Neural cell (in vitro differentiated cells): ENCODE data around the gene EHD4. TPM values are rescaled to one million over a fixed set of nuclear protein-coding genes. Genes with fewer than 3 reads are reported as not detected.

ENCODE experiments used
- H2AFZ ChIP-seq: fragments of 200-600, 300-800 bp; sonication (generic), shearing (Covaris generic); 2 replicates; pipeline ENCODE4 v1.6.0; 2014; ENCODE audit warnings: low read depth, mild to moderate bottlenecking, antibody characterized with exemption, low read length, moderate library complexity
- H3F3A ChIP-seq: fragments of 200-600 bp; shearing (Covaris generic); 2 replicates; pipeline ENCODE4 v1.6.1; 2016; ENCODE audit warnings: mild to moderate bottlenecking, moderate library complexity, mixed read lengths, antibody characterized with exemption, low read length; ENCODE audit not compliant: insufficient read depth, poor library complexity, severe bottlenecking
- H3K27ac ChIP-seq: fragments of 200-600, 300-800 bp; sonication (generic), shearing (Covaris generic); 2 replicates; pipeline ENCODE4 v1.5.1; 2014; ENCODE audit warnings: mild to moderate bottlenecking, low read length, moderate library complexity
- H3K27me3 ChIP-seq: fragments of 300-800, 200-600 bp; sonication (generic), shearing (Covaris generic); 2 replicates; pipeline ENCODE4 v1.6.0; 2014; ENCODE audit warnings: mild to moderate bottlenecking, low read depth, low read length, moderate library complexity; ENCODE audit not compliant: insufficient read depth
- H3K36me3 ChIP-seq: fragments of 300-800, 200-600 bp; sonication (generic), shearing (Covaris generic); 2 replicates; pipeline ENCODE4 v1.5.1; 2014; ENCODE audit warnings: mild to moderate bottlenecking, antibody characterized with exemption, low read length, moderate library complexity; ENCODE audit not compliant: insufficient read depth
- H3K4me2 ChIP-seq: fragments of 300-800, 200-600 bp; sonication (generic), shearing (Covaris generic); 2 replicates; pipeline ENCODE4 v1.6.0; 2014; ENCODE audit warnings: mild to moderate bottlenecking, low read length
- H3K4me3 ChIP-seq: fragments of 300-800, 200-600 bp; sonication (generic), shearing (Covaris generic); 2 replicates; pipeline ENCODE4 v1.5.1; 2014; ENCODE audit warnings: mild to moderate bottlenecking, low read length, moderate library complexity
- H3K79me2 ChIP-seq: fragments of 200-600 bp; shearing (Covaris generic); replicated peaks from 2 replicates; pipeline ENCODE4 v1.6.0; 2014; ENCODE audit warnings: mild to moderate bottlenecking, low read length, moderate library complexity; ENCODE audit not compliant: insufficient read depth
- H3K9ac ChIP-seq: fragments of 300-800, 200-600 bp; sonication (generic), shearing (Covaris generic); 2 replicates; pipeline ENCODE4 v1.6.1; 2016; ENCODE audit warnings: mild to moderate bottlenecking, low read length, mixed read lengths
- H3K9me2 ChIP-seq: fragments of 200-600 bp; shearing (Covaris generic); 2 replicates; pipeline ENCODE4 v1.6.1; 2016; ENCODE audit warnings: mild to moderate bottlenecking, low read length, mixed read lengths; ENCODE audit not compliant: insufficient read depth
- H3K9me3 ChIP-seq: fragments of 200-600, 300-800 bp; sonication (generic), shearing (Covaris generic); 2 replicates; pipeline ENCODE4 v1.6.1; 2016; ENCODE audit warnings: mild to moderate bottlenecking, mixed run types, low read length, moderate library complexity, mixed read lengths
- H4K20me1 ChIP-seq: fragments of 200-600 bp; shearing (Covaris generic); 2 replicates; pipeline ENCODE4 v1.6.1; 2016; ENCODE audit warnings: mild to moderate bottlenecking, mixed run types; ENCODE audit not compliant: insufficient read depth
- EP300 ChIP-seq: fragments of 450-650 bp; conservative IDR thresholded peaks from 2 replicates; pipeline ENCODE4 v1.6.1; 2014; ENCODE audit warnings: antibody characterized with exemption, mild to moderate bottlenecking, moderate library complexity; ENCODE audit not compliant: poor library complexity, severe bottlenecking
- EZH2 ChIP-seq: fragments of 200-600, 300-800 bp; shearing (Covaris generic), sonication (generic); IDR thresholded peaks from 2 replicates; pipeline ENCODE4 v1.6.1; 2014; ENCODE audit warnings: antibody characterized with exemption, low read length, borderline replicate concordance, mild to moderate bottlenecking; ENCODE audit not compliant: insufficient read depth, poor library complexity, severe bottlenecking
- MXI1 ChIP-seq: fragments of 450-650 bp; conservative IDR thresholded peaks from 2 replicates; pipeline ENCODE4 v1.6.1; 2014; ENCODE audit warnings: antibody characterized with exemption, mild to moderate bottlenecking; ENCODE audit not compliant: poor library complexity, severe bottlenecking
- POLR2AphosphoS5 ChIP-seq: IDR thresholded peaks from 2 replicates; pipeline ENCODE4 v1.6.1; 2012
- RAD21 ChIP-seq: fragments of 450-650 bp; conservative IDR thresholded peaks from 2 replicates; pipeline ENCODE4 v1.6.1; 2014; ENCODE audit warnings: antibody characterized with exemption, mild to moderate bottlenecking, moderate library complexity
- SMC3 ChIP-seq: fragments of 450-650 bp; conservative IDR thresholded peaks from 2 replicates; pipeline ENCODE4 v1.6.1; 2014; ENCODE audit warnings: antibody characterized with exemption, mild to moderate bottlenecking, moderate library complexity; ENCODE audit not compliant: poor library complexity
- polyA plus RNA-seq: library from polyadenylated mRNA; depleted of rRNA; stranded (reverse); fragments of >200 nt; gene quantifications from 2 replicates; pipeline ENCODE4 v1.2.3, GENCODE V29; 2014
- TF ChIP-seq, protein P1 (sequence below): IDR thresholded peaks from 2 replicates; pipeline ENCODE4 v1.6.1; 2012; ENCODE audit warnings: borderline replicate concordance

EHD4 gene
- polyA plus RNA-seq, 1 donor from 2014 or later: 0.09 TPM

DNA sequence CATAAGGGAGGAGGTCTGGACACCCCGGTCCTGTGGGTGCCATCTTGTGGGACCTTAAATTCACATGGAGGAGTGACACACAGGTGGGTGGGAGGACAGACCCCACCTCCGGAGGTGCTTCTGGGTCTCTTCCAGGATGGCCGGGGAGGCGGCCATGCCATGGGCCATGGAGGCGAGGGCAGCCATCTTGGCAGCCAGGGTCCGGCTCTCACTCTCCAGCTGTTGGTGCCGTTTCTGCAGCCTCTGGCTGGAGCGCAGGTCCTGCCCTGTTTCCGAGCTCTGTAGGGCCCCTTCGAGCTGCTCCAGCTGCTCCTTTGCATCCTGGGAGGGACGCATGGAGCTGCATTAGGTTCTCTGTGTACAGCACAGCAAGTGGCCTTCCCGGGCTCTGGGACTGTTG, 97.6 kb downstream of the EHD4 start:
- Histone ChIP-seq H3K4me2 (no peak overlapping the region), H3K4me3 (no peak overlapping the region), H3K27ac (no peak overlapping the region), H4K20me1 (no peaks in the 10 kb centered on the region), H3K27me3 (no peaks in the 10 kb centered on the region), H3K36me3 (no peaks in the 10 kb centered on the region), H3K9me2 (no peaks in the 10 kb centered on the region), H3F3A (no peaks in the 10 kb centered on the region), H3K79me2 (no peaks in the 10 kb centered on the region), H3K9me3 (no peaks in the 10 kb centered on the region), H2AFZ (no peak overlapping the region), H3K9ac (no peak overlapping the region)
- no peak for TF ChIP-seq POLR2AphosphoS5
- TF ChIP-seq EZH2: no peak
- TF ChIP-seq, protein P1, sequence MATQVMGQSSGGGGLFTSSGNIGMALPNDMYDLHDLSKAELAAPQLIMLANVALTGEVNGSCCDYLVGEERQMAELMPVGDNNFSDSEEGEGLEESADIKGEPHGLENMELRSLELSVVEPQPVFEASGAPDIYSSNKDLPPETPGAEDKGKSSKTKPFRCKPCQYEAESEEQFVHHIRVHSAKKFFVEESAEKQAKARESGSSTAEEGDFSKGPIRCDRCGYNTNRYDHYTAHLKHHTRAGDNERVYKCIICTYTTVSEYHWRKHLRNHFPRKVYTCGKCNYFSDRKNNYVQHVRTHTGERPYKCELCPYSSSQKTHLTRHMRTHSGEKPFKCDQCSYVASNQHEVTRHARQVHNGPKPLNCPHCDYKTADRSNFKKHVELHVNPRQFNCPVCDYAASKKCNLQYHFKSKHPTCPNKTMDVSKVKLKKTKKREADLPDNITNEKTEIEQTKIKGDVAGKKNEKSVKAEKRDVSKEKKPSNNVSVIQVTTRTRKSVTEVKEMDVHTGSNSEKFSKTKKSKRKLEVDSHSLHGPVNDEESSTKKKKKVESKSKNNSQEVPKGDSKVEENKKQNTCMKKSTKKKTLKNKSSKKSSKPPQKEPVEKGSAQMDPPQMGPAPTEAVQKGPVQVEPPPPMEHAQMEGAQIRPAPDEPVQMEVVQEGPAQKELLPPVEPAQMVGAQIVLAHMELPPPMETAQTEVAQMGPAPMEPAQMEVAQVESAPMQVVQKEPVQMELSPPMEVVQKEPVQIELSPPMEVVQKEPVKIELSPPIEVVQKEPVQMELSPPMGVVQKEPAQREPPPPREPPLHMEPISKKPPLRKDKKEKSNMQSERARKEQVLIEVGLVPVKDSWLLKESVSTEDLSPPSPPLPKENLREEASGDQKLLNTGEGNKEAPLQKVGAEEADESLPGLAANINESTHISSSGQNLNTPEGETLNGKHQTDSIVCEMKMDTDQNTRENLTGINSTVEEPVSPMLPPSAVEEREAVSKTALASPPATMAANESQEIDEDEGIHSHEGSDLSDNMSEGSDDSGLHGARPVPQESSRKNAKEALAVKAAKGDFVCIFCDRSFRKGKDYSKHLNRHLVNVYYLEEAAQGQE: no peak
- TF ChIP-seq EP300: no peak
- no peak for TF ChIP-seq SMC3
- no peak for TF ChIP-seq MXI1

DNA sequence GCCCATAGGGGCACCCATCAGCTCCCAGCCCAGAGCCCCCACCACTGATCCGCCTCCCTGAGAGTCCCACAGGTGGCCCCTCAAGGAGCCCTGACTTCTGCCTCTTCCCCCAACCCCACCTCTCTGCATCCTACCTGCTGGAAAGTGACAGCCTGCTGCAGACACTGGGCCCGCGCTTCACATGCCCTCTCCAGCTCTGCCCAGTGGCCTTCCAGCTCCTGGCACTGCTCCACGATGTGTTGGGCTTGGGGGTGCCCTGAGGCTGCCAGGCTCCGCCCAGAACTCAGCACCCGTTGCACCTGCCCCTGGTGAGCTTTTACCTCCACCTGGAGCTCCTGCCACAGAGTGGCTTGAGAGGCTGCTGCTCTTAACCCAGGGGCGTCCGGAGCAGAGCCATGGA, 98.6 kb downstream of the EHD4 start:
- Histone ChIP-seq H3K36me3 (no peaks in the 10 kb centered on the region), H3K27ac (no peak overlapping the region), H3F3A (no peaks in the 10 kb centered on the region), H3K9ac (no peak overlapping the region), H3K4me2 (no peak overlapping the region), H3K79me2 (no peaks in the 10 kb centered on the region), H2AFZ (no peak overlapping the region), H4K20me1 (no peaks in the 10 kb centered on the region), H3K4me3 (no peak overlapping the region), H3K27me3 (no peaks in the 10 kb centered on the region), H3K9me3 (no peaks in the 10 kb centered on the region), H3K9me2 (no peaks in the 10 kb centered on the region)
- TF ChIP-seq RAD21 (no peak), MXI1 (no peak)
- TF ChIP-seq, protein P1: no peak
